22Rv1 (cell line): ENCODE measurements around the gene DMD.

ENCODE experiments used
- CTCF ChIP-seq: fragments of 450-650 bp; IDR thresholded peaks from 2 replicates; pipeline ENCODE4 v1.5.1; 2017; ENCODE audit warnings: mild to moderate bottlenecking
- ZFX ChIP-seq: fragments of 450-650 bp; IDR thresholded peaks from 2 replicates; pipeline ENCODE4 v1.6.1; 2017; ENCODE audit warnings: antibody characterized with exemption, borderline replicate concordance

GRCh38 chrX:31099536-31100090 is 2111.7 kb downstream of the DMD start:
- TF ChIP-seq CTCF (no peak), ZFX (no peak)
